Effector CD8-positive, alpha-beta T cell (primary cell): ENCODE measurements around the gene LRBA.

ENCODE experiments used
- DNase-seq: peaks from one replicate; lab custom pipeline; 2025; lab: John Stamatoyannopoulos, UW

Gene LRBA

DNA sequence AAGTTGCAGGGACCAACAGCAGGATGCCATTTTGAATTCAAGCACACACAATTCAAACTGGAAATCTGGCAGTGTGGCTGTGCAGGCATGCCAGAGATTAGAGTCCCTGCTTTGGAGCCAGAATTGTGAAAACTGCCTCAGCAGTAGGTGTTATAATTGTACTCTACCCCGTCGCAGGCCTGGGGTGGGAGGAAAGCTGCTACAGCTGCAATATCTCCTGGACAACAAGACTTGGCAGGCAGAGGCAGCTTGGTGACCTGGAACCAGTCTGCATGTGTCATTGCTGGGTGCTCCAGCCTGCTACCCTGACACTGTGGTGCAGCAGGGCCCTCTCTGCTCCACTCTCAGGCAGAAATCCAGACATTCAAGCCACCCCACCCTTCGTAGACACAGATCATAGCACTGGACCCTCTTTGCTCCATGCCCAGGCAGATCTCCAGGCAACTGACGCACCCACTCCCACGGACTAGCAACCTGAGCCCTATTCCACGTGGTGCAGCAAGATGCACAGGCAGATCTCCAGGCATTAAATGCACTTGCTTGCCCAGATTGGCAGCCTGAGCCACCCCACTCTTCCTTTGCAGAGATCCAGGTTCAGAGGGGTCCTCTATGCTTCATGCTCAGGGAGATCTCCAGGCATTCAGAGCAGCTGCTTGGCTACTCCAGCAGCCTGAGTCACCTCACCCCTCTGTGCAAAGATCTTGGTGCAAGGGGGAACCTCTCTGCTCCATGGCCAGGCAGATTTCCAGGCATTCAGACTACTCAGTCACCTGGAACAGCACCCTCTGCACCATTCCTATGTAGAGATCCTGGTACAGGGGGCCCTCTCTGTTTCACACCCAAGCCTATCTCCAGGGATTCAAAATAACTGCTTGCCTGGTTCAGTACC, 140.5 kb downstream of the LRBA start:
- DNase-seq, result no peak

DNA sequence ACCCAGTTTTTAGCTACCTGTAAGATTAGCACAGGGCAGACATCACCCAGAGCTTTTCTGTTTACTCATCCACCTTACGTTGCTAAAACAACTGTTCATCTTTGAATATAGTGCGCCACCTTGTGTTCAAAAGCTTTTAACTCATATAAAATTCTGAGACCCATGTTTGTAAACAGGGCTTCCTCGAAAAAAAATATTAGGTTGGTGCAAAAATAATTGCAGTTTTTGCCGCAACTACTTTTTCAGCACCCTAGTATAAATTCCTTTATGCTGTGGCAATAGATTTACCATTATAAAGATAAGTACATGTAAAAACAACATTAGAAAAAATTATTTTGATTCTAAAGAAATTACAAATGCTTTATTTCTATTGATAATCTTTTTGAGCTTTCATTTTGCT, 147.9 kb downstream of the LRBA start:
- DNase-seq, result no peak

DNA sequence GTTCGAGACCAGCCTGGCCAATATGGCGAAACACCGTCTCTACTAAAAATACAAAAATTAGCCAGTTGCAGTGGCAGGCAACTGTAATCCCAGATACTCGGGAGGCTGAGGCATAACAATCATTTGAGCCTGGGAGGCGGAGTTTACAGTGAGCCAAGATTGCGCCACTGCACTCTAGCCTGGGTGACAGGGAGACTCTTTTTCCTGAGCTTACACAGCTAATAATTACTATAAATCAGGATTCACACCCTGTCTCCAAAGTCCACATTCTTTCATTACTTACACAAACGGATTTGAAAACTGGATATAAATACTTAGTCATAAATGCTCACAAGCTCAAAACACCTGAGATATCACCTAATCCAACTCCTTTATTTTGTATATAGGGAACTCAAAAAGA, 151.6 kb downstream of the LRBA start:
- no peak for DNase-seq

DNA sequence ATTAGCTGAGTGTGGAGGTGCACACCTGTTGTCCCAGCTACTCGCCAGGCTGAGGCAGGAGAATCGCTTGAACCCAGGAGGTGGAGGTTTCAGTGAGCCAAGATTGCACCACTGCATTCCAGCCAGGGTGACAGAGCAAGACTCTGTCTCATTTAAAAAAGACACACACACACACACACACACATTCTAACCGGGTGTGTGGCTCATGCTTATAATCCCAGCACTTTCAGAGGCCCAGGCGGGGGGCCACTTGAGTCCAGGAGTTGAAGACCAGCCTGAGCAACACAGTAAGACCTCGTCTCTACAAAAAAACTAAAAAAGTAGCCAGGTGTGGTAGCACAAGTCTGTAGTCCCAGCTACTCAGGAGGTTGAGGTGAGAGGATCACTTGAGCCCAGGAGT, 152.3 kb downstream of the LRBA start:
- DNase-seq, result no peak

DNA sequence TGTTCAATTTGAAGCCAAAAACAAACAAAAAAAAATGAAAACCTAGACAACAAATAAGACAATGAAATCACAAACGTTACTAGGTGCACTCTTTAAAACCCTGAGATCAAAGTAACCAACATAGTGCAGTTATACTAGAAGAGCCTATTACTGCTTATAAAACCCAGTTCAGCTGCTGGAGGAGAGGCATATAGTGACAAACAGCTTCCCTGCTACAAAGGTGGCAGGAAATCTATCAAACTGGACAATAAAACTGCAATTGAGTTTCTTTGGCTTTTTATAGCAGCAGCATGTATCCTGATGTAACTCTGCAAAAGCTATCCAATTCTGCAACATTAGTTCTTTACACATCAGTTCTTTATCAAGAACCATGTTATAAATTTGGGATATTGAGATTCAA, 155.6 kb downstream of the LRBA start:
- DNase-seq, result no peak

DNA sequence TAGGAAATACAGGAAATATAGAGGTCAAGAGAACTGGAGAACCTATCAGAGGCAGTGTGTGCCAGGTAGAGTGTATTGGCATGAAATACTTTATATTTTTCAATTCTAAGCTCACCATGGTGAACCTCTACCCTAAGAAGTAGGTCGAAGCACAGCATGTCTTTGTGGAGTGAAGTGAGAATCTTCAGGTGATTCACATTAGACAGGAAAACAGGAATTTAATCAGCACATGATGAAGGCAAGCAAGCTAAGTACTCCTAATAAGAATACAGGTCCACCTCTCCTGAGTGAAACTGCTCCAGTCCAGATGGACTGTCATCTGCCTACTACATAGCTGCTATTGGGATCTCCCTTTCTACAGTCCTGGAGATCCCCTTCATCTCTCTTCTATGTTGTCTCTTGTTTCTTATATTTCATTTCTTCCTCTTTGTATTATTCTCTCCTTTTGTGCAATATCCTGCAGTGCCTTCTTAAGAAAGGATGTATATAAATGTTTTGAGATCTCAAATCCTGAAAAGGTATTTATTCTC, 159.0 kb downstream of the LRBA start:
- DNase-seq, result no peak

DNA sequence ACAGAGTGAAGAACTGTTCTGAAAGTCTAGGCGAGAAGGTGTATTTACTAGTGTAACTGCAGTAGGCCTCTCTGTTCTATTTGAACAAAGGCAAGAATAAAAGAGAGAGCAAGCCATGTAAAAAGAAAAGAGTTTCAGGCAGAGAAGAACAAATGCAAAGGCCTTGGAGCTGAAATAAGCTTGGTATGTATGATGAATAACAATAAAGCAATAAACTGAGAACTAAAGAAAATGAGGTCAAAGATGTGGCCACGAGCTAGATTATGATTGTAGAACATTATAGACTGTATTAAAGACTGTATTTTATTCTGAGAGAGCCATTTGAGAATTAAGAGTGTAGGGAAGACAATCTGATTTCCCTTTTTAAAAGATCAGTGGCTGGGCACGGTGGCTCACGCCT, 160.5 kb downstream of the LRBA start:
- DNase-seq, result no peak

DNA sequence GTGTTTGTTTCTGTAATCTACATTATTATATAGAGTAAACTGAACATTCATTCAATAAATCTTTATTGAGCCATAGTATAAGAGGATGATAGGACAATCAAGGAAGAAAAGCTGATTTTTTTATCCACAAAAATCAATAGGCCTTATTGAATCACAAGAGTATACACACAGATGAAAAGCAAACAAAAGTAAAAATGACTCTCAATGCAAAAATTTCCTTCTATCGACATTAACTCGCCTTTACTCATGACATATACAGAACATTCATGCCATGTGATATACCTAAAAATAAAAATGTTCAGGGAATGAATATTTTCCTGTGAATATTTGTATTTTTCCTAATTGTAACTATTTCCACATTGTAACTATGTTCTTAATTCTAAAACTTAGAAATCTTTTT, 161.2 kb downstream of the LRBA start:
- no peak for DNase-seq

DNA sequence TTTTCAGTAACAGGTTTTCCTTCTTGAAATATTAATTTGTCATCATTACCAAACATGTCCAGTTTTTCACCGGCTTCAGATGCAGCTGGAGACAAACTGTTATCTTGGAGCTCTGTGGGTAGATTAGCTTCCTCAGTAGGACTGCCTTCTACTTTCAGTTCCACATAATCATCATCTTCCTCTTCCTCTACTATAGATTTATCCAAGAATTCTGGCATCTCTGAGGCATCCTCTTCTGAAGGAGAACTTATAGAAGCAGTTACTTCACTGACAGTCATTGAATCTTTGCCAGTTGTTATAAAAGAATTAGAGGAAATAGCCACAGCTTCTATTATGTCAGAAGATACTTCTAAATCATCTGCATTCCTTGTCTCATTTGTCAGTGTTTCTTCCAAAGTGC, 162.9 kb downstream of the LRBA start:
- DNase-seq, result no peak

DNA sequence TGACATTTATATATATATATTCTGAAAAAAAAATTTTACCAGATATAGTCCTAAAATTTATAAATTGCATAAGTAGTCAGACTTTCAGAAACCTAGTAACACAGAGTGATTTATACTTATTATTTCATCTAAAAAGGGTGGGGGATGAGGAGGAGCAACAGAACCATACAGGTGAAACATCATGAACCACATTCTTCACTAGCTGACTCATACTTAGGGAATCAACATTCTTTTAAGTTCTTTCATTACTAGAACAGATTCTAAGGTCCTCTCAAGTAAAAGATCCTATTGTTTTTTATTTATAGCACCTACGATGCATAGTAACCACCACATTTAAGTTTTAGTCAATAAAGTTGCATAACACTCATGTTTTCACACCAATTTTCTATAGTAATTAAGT, 166.1 kb downstream of the LRBA start:
- DNase-seq, result no peak

DNA sequence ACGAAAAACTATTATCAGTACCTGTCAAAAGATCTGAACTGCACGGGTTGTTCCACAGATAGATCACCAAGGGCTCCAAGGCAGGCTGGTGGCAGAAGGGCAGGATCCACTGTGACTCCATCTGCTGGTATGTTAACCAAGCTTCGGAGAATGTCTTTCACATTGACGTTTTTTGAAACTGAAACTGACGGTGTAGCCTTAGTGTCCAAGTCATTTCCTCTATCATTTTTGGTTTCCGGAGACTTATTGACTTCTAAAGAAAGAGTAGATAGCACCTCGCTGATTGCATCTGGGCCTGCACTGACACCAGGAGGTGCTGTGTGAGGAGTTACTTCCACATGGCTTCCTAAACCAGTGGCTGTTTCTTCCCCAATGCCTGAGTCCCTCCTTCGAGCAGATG, 186.9 kb downstream of the LRBA start:
- DNase-seq, result no peak

DNA sequence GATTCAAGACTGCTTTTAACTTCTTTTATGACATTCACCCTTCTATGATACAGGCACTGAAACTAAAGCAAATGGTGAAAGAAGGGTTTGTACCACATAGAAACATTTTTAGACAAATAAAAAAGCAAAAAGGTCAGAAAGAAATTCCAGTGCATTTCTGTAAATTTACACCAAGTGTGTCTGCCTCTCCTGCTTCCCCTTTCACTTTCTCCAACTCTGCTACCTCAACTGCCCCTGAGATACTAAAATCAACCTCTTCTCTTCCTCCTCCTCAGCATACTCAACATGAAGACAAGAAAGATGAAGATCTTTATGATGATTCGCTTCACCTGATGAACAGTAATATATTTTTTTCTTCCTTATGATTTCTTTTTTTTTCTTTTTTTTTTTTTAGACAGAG, 187.9 kb downstream of the LRBA start:
- DNase-seq, result no peak

DNA sequence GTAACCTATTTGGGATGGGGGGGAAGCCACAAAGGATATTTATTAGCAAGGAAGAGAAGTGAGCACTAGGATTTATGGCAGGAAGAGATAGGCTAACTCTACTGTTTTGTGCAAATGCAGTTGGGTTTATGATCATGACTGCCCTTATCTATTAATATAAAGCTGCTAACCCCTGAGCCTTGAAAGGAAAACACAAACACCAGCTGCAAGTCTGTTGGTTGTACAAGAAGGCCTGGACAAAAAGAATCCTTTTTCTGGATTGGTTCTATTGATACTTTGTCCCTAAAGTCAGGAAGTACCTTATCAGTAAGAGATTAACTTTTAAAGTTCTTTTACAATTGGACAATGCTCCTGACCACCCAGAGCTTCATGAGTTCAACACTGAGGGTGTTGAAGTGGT, 188.8 kb downstream of the LRBA start:
- no peak for DNase-seq

DNA sequence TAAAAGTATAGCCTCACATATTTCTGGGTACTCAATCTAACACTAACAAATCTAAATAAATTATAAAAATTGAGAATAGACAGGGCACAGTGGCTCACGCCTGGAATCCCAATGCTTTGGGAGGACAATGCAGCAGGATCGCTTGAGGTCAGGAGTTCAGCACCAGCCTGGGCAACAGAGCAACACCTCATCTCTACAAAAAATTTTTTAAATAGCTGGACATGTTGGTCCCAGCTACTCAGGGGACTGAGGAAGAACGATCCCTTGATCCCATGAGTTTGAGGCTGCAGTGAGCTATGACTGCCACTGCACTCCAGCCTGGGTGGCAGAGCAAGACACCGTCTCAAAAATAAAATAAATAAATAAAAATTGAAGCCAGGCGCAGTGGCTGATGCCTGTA, 192.7 kb downstream of the LRBA start:
- DNase-seq, result no peak

DNA sequence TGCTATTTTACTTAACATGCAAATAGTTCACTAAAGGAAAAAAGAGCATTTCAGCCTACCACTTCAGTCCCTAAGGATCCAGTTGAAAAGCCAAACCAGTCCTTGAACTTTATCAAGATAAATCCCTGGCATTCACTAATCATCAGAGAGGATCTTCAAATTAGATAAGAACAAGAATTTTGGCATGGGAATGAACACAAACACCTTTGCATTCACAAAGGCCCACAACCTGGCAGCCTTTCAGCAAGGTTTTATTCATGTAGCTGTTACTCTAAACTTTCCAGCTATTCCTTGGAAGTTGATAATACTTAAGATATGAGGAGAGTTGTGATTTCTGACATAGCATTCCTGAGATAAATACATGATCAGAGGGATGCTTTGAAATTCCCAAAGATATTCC, 193.4 kb downstream of the LRBA start:
- no peak for DNase-seq

DNA sequence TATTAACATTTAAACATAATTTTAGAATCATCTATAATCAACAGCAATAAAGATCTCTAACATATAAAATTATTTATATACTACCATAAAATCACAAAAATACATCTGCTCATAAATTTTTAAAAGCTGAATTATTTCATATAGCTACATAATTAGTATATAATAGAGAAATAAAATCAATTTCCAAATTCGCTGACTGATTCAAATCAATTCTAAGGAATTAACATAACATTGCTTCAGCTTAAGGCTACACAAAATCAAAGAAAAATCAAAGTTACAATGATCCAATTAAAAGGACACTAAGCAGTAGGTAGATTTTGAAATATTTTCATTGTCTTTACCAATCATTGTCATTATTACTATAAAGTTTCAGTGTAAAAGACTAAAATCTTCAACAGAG, 194.7 kb downstream of the LRBA start:
- no peak for DNase-seq

DNA sequence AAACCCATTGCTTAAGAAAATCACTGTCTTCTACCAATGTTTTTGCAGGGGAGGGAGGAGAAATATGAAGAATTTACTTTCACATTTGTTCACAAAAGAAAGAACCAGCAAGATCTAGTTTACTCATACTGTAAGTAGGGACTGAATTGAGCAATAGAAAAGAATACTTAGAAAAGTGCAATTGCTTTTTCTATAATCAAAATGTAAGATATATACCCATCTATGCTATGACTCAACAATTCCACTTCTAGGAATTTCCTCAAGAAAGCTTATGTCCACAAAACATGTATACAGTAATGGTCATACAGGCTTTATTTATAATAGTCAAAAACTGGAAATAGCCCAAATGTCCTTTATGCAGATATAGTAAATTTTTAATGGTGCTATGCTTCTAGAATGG, 196.4 kb downstream of the LRBA start:
- no peak for DNase-seq

DNA sequence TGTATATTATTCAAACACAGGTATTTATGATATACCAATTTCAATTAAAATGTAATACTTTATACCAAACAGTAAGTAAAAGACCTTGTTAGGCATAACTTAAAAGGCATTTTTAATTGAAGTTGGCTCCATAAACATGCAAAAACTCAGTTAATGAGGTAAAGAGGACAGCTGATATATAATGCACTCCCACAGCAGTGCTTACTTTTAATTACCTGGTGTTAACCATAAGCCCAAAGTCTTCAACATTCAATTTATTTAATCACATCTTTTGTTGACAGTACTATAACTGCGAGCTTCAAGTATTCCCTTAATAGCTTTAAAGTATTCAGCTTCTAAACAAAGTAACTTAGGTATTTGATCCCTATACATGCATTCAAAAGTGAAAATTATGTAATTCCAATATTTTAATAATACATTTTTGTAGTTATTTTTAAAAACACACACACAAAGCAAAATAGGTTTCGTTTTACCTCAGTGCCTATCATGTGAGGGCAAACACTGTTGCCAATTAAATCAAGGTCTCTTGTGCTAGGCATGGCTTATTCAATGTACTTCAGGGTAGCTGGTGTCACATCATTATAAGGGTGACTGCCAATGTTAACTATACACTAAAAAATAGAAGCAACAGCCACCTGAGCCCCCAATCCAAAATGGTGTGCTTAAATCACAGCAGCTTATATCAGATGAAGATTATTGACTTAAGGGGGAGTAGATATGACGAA, 197.1 kb downstream of the LRBA start:
- no peak for DNase-seq

DNA sequence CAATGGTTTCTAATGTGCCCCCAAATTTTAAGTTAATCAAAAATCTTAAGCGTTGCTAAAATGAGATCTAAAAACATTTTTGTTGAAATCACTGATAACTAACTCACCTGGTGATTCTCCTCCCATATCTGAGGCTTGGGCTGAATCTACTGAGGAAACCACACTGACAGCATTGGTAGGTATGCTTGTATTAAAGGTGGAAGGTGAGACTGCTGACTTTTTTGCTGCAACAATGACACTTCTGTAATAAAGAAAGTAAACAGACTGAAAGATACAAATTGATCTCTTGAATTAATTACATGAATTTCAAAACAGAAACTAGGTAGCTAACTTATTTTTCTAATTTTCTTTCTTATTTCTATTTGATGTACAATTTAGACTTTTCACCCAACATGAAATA, 198.1 kb downstream of the LRBA start:
- no peak for DNase-seq

DNA sequence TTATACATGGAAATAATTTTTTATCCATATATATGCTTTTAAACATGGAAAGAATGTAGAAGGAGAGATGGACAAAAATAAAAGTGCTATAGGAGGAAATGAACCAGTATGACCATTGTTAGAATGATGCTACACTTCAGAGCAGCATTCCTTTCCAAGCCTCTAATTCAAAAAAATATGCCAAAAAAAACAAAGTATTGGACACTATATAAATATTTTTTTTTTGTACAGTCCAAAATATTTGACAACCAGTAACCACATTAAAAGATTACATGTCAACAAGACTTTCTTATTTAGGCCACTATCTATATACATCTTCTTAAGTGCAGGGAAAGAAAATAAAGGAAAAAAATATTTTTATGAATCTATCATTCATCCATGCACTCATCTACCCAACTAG, 198.6 kb downstream of the LRBA start:
- DNase-seq, result no peak

DNA sequence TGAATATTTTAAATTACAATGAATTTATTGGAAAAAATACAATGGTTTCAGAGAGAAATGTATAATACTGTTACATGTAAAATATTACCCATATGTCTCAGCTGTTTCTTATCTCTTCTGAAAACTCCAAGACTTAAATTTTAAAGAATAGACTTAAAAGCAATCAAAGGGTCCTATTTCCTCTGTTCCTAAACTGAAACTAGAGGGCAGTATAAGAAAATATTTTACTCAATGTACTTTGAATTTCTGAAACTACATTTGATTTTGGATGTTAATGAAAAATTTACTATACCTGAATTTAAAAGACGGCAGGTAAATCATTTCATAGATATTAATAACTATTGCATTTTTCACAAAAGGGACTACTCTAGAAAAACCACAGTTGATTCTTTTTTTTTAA, 200.2 kb downstream of the LRBA start:
- no peak for DNase-seq

DNA sequence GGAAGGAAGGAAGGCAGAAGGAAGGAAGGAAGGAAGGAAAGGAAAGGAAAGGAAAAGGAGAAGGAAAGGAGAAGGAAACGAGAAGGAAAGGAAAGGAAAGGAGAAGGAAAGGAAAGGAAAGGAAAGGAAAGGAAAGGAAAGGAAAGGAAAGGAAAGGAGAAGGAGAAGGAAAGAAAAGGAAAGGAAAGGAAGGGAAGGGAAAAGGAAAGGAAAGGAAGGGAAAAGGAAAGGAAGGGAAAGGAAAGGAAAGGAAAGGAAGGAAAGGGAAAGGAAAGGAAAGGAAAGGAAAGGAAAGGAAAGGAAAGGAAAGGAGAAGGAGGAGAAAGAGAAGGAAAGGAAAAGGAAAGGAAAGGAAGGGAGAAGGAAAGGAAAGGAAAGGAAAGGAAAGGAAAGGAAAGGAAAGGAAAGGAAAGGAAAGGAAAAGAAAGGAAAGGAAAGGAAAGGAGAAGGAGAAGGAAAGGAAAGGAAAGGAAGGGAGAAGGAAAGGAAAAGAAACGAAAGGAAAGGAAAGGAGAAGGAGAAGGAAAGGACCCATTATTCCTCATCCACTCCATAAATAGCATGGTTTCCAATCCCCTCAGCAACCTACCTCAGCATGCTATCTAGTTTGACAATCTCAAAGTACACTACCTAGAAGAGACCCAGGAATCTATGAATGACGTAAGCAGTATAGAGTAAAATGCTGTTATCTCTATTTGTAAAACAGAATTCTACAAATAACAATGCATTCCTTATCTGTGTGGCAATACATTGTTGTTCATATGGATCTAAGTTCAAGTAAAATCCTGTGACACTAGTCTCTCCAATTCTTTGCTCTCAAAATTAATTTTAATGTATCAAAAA, 209.7 kb downstream of the LRBA start:
- no peak for DNase-seq
